ENCODE data around the gene CHMP4A.

- TF ChIP-seq CTCF (IDR thresholded peaks at IDR 0.05) (no peak), POLR2A (IDR thresholded peaks at IDR 0.05) (no peak)
These were observed 5.8 kb upstream of the CHMP4A start for GRCh38 chr14:24219080-24219479.

Data from prostate gland (tissue), 2 donors.